Prostate gland (tissue), 2 donors: Measurements from ENCODE around the gene DCANP1. TPM values are rescaled to one million over a fixed set of nuclear protein-coding genes. Genes with fewer than 3 reads are reported as not detected.

Experiments used
- DNase-seq: peaks from one replicate; pipeline ENCODE4 v3.0.0-alpha.2; 2019; ENCODE audit warnings: low spot score
- H3K27ac ChIP-seq, 2 donors: fragments of 200-600 bp; sonication (generic); 2 replicates each; pipeline ENCODE4 v1.5.1; 2017 to 2019
- H3K27me3 ChIP-seq: fragments of 200-600 bp; sonication (generic); replicated peaks from 2 replicates; pipeline ENCODE4 v1.5.1; 2019; ENCODE audit not compliant: insufficient read depth
- H3K36me3 ChIP-seq, 2 donors: fragments of 200-600 bp; sonication (generic); 1 replicate in 1 of 2; 2 replicates in 1 of 2; pipeline versions ENCODE4 v1.5.1 to v1.8.1; 2017 to 2019
- H3K4me1 ChIP-seq: fragments of 200-600 bp; sonication (generic); replicated peaks from 2 replicates; pipeline ENCODE4 v1.5.1; 2019
- H3K4me3 ChIP-seq, 2 donors: fragments of 200-600 bp; sonication (generic); 2 replicates each; pipeline ENCODE4 v1.5.1; 2017 to 2019
- H3K9me3 ChIP-seq: fragments of 200-600 bp; sonication (generic); 2 replicates; pipeline ENCODE4 v1.5.1; 2017
- CTCF ChIP-seq, 4 experiments: fragments of 200-600 bp in 2 of 4; fragments of 450-650 bp in 2 of 4; sonication (generic) in 2 of 4; IDR thresholded peaks; 1 replicate in 3 of 4; 2 replicates in 1 of 4; pipeline ENCODE4 v1.5.1; 2016 to 2019; ENCODE audit warnings: antibody characterized with exemption in 4 of 4, mild to moderate bottlenecking in 2 of 4, moderate library complexity in 2 of 4
- POLR2A ChIP-seq: fragments of 450-650 bp; IDR thresholded peaks from one replicate; pipeline ENCODE4 v1.6.1; 2016; ENCODE audit warnings: antibody characterized with exemption, mild to moderate bottlenecking
- POLR2AphosphoS5 ChIP-seq: sonication (generic); formaldehyde crosslinking; IDR thresholded peaks from one replicate; pipeline ENCODE4 v1.6.1; 2017; ENCODE audit warnings: antibody characterized with exemption
- WGBS: methylation state at CpG from one replicate; pipeline ENCODE4 v1.1.5; 2018; 5-methylcytosine and 5-hydroxymethylcytosine counted together
- intact Hi-C: fragments of 100-400 bp; cut with DNase I; formaldehyde crosslinking; loops from one replicate; pipeline ENCODE4 v1.14.2; 2022
- small RNA-seq, 2 donors: library from RNA; depleted of rRNA; stranded (forward); fragments of <200 nt; gene quantifications; one replicate each; pipeline ENCODE3, GENCODE V24; 2016
- total RNA-seq, 2 donors: library from RNA; depleted of rRNA; stranded (reverse); fragments of >200 nt; gene quantifications; one replicate each; pipeline ENCODE4 v1.1.0, GENCODE V29; 2016

The DCANP1 gene
- total RNA-seq, 2 donors from 2014 or later, result not detected

GRCh38 chr5:135395866-135396265, 51.3 kb downstream of the DCANP1 start:
- no peak overlapping the region for H3K4me3 ChIP-seq
- no peak overlapping the region for H3K27ac ChIP-seq
- DNase-seq, result no peak
- no peak for TF ChIP-seq CTCF (IDR thresholded peaks at IDR 0.05)
- no peak for TF ChIP-seq POLR2AphosphoS5
- no peak for TF ChIP-seq POLR2A
- 29% methylated on average over 4 of the region's 4 CpGs for WGBS
- H3K27me3 ChIP-seq, result no peaks in the 10 kb centered on the region
- H3K4me1 ChIP-seq, result peaks cover 9% of the 10 kb centered on the region
- intact Hi-C loops, result no loop called here
- no peaks in the 10 kb centered on the region for H3K36me3 ChIP-seq
- H3K9me3 ChIP-seq, result no peaks in the 10 kb centered on the region

- TF ChIP-seq POLR2A (no peak), CTCF (IDR thresholded peaks at IDR 0.05) (no peak), POLR2AphosphoS5 (no peak)
- Histone ChIP-seq H3K4me1 (peaks cover 9% of the 10 kb centered on the region), H3K36me3 (no peaks in the 10 kb centered on the region), H3K27ac (no peak overlapping the region), H3K27me3 (no peaks in the 10 kb centered on the region), H3K9me3 (no peaks in the 10 kb centered on the region), H3K4me3 (no peak overlapping the region)
- DNase-seq, result no peak
- WGBS, result 66% methylated on average over 5 of the region's 5 CpGs
- intact Hi-C loops, result no loop called here
Observed at GRCh38 chr5:135395451-135395850, 51.7 kb downstream of the DCANP1 start.

Small RNA genes lying within 50 kb of the gene (small RNA-seq; reads per million reads assigned to genes)
- gene DCANP1, result 0 reads per million in 2 donors

Other genes with a start within 250 kb of the DCANP1 start
- gene MACROH2A1, start 48.1 kb downstream of the DCANP1 start, total RNA-seq, result 100 to 1,000 TPM; 189 to 191 TPM
- gene TIFAB, start 5.0 kb upstream of the DCANP1 start, total RNA-seq, result not detected
- not detected for gene NEUROG1, start 88.6 kb upstream of the DCANP1 start, total RNA-seq
- gene CXCL14, start 131.6 kb upstream of the DCANP1 start, total RNA-seq, result 1 to 10 TPM; 2.2 to 2.4 TPM